Gastrocnemius medialis (tissue), 4 donors: ENCODE data around the gene DDX51. TPM values are rescaled to one million over a fixed set of nuclear protein-coding genes. Genes with fewer than 3 reads are reported as not detected.

Experiments
- ATAC-seq, 2 donors: fragments of 150-250 bp; one replicate each; pipeline ENCODE4 v1.9.1; 2016
- DNase-seq, 2 donors: peaks; one replicate each; pipeline ENCODE4 v3.0.0-alpha.2; 2019
- H3K27ac ChIP-seq, 4 donors: fragments of 200-600 bp; sonication (generic); 1 replicate in 1 of 4; 2 replicates in 3 of 4; pipeline ENCODE4 v1.5.1; 2016 to 2018; ENCODE audit warnings: mild to moderate bottlenecking in 2 of 4, moderate library complexity in 1 of 4
- H3K27me3 ChIP-seq, 3 donors: fragments of 200-600 bp; sonication (generic) in 2 of 3; 1 replicate in 1 of 3; 2 replicates in 2 of 3; pipeline versions ENCODE4 v1.5.1 to v1.6.0; 2016 to 2019; ENCODE audit warnings: mild to moderate bottlenecking in 1 of 3, moderate library complexity in 1 of 3
- H3K36me3 ChIP-seq, 2 donors: fragments of 200-600 bp; sonication (generic) in 1 of 2; one replicate each; pipeline ENCODE4 v1.5.1; 2017 to 2018
- H3K4me1 ChIP-seq, 2 donors: fragments of 200-600 bp; sonication (generic) in 1 of 2; one replicate each; pipeline ENCODE4 v1.5.1; 2016 to 2017; ENCODE audit warnings: mild to moderate bottlenecking in 2 of 2
- H3K4me3 ChIP-seq, 4 donors: fragments of 200-600 bp; sonication (generic) in 3 of 4; 1 replicate in 1 of 4; 2 replicates in 3 of 4; pipeline ENCODE4 v1.5.1; 2016 to 2019; ENCODE audit warnings: mild to moderate bottlenecking in 2 of 4
- H3K9me3 ChIP-seq, 3 donors: fragments of 200-600 bp; sonication (generic) in 2 of 3; 1 replicate in 1 of 3; 2 replicates in 2 of 3; pipeline ENCODE4 v1.5.1; 2016 to 2019
- POLR2A ChIP-seq, 2 donors: fragments of 450-650 bp; IDR thresholded peaks; one replicate each; pipeline ENCODE4 v1.6.1; 2017; ENCODE audit warnings: antibody characterized with exemption in 2 of 2, mild to moderate bottlenecking in 2 of 2, moderate library complexity in 2 of 2
- in situ Hi-C, 4 donors: fragments of 200-750 bp; cut with MboI; loops; one replicate each; pipeline versions ENCODE4 v1.15.0 to v1.8.0; 2017; ENCODE audit warnings: low sequenced_read_pairs in 4 of 4
- intact Hi-C: fragments of 100-400 bp; cut with DNase I; formaldehyde crosslinking; loops from one replicate; pipeline ENCODE4 v1.15.1; 2023; ENCODE audit warnings: low total_unique reads
- total RNA-seq, 4 donors: library from RNA; depleted of rRNA; stranded (reverse); fragments of >200 nt; gene quantifications; one replicate each; pipeline versions ENCODE4 v1.1.0 to v1.2.3, GENCODE V29; 2016
- TF ChIP-seq, protein P1 (sequence below), 5 experiments: fragments of 450-650 bp in 3 of 5; fragments of 200-600 bp in 2 of 5; sonication (generic) in 2 of 5; IDR thresholded peaks in 4 of 5; conservative IDR thresholded peaks in 1 of 5; 1 replicate in 4 of 5; 2 replicates in 1 of 5; pipeline ENCODE4 v1.5.1; 2016 to 2019; ENCODE audit warnings: antibody characterized with exemption in 5 of 5, mild to moderate bottlenecking in 3 of 5, moderate library complexity in 3 of 5

Gene DDX51
- total RNA-seq, 4 donors from 2014 or later = 5.8 to 7.8 (median 6.5) TPM

GRCh38 chr12:132102297-132102696, 41.8 kb downstream of the DDX51 start:
- in situ Hi-C loops (no loop called here), intact Hi-C loops (no loop called here)
- TF ChIP-seq, protein P1, sequence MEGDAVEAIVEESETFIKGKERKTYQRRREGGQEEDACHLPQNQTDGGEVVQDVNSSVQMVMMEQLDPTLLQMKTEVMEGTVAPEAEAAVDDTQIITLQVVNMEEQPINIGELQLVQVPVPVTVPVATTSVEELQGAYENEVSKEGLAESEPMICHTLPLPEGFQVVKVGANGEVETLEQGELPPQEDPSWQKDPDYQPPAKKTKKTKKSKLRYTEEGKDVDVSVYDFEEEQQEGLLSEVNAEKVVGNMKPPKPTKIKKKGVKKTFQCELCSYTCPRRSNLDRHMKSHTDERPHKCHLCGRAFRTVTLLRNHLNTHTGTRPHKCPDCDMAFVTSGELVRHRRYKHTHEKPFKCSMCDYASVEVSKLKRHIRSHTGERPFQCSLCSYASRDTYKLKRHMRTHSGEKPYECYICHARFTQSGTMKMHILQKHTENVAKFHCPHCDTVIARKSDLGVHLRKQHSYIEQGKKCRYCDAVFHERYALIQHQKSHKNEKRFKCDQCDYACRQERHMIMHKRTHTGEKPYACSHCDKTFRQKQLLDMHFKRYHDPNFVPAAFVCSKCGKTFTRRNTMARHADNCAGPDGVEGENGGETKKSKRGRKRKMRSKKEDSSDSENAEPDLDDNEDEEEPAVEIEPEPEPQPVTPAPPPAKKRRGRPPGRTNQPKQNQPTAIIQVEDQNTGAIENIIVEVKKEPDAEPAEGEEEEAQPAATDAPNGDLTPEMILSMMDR (IDR thresholded peaks at IDR 0.05 in 4 of 5, conservative IDR thresholded peaks at IDR 0.05 in 1 of 5) = no peak
- TF ChIP-seq POLR2A (IDR thresholded peaks at IDR 0.05) = no peak
- Histone ChIP-seq H3K9me3 (no peaks in the 10 kb centered on the region), H3K36me3 (no peaks in the 10 kb centered on the region), H3K27me3 (no peaks in the 10 kb centered on the region), H3K4me1 (peaks cover 7 to 11% of the 10 kb centered on the region in 2 donors), H3K4me3 (no peak overlapping the region), H3K27ac (no peak overlapping the region)
- DNase-seq = no peak
- no peak for ATAC-seq

GRCh38 chr12:132100306-132101065, 43.6 kb downstream of the DDX51 start:
- ATAC-seq (no peak), DNase-seq (no peak)
- no peaks in the 10 kb centered on the region for H3K9me3 ChIP-seq
- no peak overlapping the region for H3K4me3 ChIP-seq
- intact Hi-C loops = no loop called here
- peaks cover 5% of the 10 kb centered on the region in 2 donors for H3K4me1 ChIP-seq
- in situ Hi-C loops = no loop called here
- TF ChIP-seq POLR2A (IDR thresholded peaks at IDR 0.05) = no peak
- TF ChIP-seq, protein P1 (IDR thresholded peaks at IDR 0.05 in 4 of 5, conservative IDR thresholded peaks at IDR 0.05 in 1 of 5) = no peak
- no peaks in the 10 kb centered on the region for H3K27me3 ChIP-seq
- H3K27ac ChIP-seq = no peak overlapping the region
- H3K36me3 ChIP-seq = no peaks in the 10 kb centered on the region

DNA sequence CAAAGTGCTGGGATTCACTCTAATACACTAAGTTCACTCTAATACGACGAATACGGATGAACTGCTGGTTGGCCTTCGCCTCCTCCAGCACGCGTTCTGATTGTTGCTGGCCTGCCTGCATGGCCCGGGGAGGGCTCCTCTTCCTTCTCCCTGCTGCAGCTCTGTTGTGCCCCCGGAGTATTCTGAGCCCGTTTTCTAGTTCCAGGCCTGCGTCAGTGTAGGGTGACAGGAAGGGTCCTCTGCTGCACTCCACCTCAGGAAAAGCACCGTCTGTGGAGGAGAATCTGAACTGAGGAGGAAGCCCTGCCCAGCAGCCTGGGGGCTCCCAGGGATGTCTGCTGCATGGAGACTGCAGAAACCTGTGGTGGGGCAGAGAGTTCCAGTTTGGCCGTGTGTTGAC, 44.4 kb downstream of the DDX51 start:
- in situ Hi-C loops = no loop called here
- no peaks in the 10 kb centered on the region for H3K36me3 ChIP-seq

DNA sequence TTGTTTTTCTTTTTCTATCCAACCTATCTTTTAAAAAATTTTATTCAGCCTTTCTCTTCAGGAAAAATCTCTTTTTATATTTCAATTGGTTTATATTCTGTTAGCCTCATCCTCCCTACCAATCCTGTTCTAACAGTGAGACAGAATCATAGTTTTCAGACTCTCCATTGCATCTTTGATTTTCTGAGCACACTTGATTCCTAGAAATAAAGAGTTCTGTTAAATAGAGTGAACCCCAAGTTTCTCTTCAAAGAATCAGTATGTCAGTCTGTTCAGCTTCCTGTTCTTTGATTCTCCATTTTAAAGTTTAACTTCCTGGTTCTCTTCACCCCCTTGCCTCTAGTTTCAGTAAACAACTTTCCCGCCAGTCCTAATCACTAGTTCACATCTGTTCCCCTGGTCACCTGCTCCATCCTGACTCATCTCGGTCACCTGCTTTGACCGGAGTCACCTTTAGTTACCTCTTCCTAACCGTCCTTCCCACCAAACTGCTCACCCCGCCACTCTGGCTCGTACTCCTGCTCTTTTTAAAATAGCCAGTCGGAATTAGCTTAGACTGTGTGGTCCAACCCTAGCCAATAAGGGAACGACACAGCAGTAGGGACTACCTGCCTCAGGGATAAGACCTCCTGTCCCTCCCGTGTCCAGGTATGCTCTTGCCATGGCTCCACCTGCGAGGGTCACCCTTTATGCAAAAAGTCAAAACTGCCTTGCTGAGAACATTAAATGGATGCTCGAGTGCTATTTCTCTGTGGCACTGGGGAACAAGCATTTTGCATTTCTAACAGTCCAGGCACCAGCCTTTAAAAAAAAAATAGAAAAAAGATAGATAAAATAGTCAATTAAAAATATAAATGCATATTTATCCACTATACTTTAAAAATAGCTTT, 48.4 kb downstream of the DDX51 start:
- no peaks in the 10 kb centered on the region for H3K27me3 ChIP-seq
- in situ Hi-C loops (no loop called here), intact Hi-C loops (no loop called here)
- no peak overlapping the region for H3K27ac ChIP-seq
- peaks cover 0 to 7% of the 10 kb centered on the region in 2 donors for H3K36me3 ChIP-seq
- no peaks in the 10 kb centered on the region for H3K4me1 ChIP-seq
- ATAC-seq (no peak), DNase-seq (no peak)
- H3K4me3 ChIP-seq = no peak overlapping the region
- TF ChIP-seq, protein P1 (IDR thresholded peaks at IDR 0.05 in 4 of 5, conservative IDR thresholded peaks at IDR 0.05 in 1 of 5) = no peak
- no peak for TF ChIP-seq POLR2A (IDR thresholded peaks at IDR 0.05)
- no peaks in the 10 kb centered on the region for H3K9me3 ChIP-seq

More for the DNA sequence above, 44.4 kb downstream of the DDX51 start:
- DNase-seq = no peak
- H3K27ac ChIP-seq = no peak overlapping the region
- TF ChIP-seq, protein P1 (IDR thresholded peaks at IDR 0.05 in 4 of 5, conservative IDR thresholded peaks at IDR 0.05 in 1 of 5) = no peak
- TF ChIP-seq POLR2A (IDR thresholded peaks at IDR 0.05) = no peak
- intact Hi-C loops = no loop called here
- no peaks in the 10 kb centered on the region for H3K9me3 ChIP-seq
- no peaks in the 10 kb centered on the region for H3K4me1 ChIP-seq
- no peaks in the 10 kb centered on the region for H3K27me3 ChIP-seq
- no peak for ATAC-seq
- no peak overlapping the region for H3K4me3 ChIP-seq
